ENCODE measurements around the gene RPS6KA1.

Gene RPS6KA1

DNA sequence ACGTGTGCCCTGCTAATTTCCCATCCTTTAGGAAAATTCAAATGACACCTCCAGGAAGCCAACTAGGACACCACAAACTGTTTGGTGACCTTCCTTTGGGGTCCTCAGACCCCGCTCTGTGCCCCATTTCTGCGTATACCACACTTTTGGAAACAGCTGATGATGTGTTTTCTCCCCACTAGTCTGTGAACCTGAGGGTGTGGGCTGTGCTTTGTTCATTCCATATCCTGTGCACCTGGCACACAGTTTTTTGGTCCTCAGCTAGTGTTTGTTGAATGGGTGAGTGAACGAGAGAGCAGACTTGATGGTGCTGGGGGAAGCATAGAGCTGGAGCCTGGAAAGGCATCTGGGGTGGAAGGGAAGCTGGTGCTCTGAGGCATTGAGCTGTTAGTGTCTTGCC lies 48.6 kb downstream of the RPS6KA1 start:
- Mint-ChIP-seq H3K36me3 (ENCODE audit: low read depth) (peaks cover 7% of the 10 kb centered on the region), H3K9me3 (no peaks in the 10 kb centered on the region), H3K27me3 (ENCODE audit: low read depth) (peaks cover 17% of the 10 kb centered on the region)

GRCh38 chr1:26579681-26580111 lies 50.1 kb downstream of the RPS6KA1 start:
- Mint-ChIP-seq H3K4me3 (no peak overlapping the region), H3K4me1 (no peaks in the 10 kb centered on the region), H3K27me3 (ENCODE audit: low read depth) (peaks cover 17% of the 10 kb centered on the region), H3K36me3 (ENCODE audit: low read depth) (peaks cover 2% of the 10 kb centered on the region), H3K27ac (no peak overlapping the region), H3K9me3 (no peaks in the 10 kb centered on the region)
- TF ChIP-seq, protein P1, sequence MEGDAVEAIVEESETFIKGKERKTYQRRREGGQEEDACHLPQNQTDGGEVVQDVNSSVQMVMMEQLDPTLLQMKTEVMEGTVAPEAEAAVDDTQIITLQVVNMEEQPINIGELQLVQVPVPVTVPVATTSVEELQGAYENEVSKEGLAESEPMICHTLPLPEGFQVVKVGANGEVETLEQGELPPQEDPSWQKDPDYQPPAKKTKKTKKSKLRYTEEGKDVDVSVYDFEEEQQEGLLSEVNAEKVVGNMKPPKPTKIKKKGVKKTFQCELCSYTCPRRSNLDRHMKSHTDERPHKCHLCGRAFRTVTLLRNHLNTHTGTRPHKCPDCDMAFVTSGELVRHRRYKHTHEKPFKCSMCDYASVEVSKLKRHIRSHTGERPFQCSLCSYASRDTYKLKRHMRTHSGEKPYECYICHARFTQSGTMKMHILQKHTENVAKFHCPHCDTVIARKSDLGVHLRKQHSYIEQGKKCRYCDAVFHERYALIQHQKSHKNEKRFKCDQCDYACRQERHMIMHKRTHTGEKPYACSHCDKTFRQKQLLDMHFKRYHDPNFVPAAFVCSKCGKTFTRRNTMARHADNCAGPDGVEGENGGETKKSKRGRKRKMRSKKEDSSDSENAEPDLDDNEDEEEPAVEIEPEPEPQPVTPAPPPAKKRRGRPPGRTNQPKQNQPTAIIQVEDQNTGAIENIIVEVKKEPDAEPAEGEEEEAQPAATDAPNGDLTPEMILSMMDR (IDR thresholded peaks at IDR 0.05; ENCODE audit: unreplicated experiment in 3 of 3): no peak

More for the DNA sequence above, 48.6 kb downstream of the RPS6KA1 start:
- H3K4me3 Mint-ChIP-seq: no peak overlapping the region
- TF ChIP-seq, protein P1 (IDR thresholded peaks at IDR 0.05; ENCODE audit: unreplicated experiment in 3 of 3): no peak
- no peaks in the 10 kb centered on the region for H3K4me1 Mint-ChIP-seq
- no peak overlapping the region for H3K27ac Mint-ChIP-seq

DNA sequence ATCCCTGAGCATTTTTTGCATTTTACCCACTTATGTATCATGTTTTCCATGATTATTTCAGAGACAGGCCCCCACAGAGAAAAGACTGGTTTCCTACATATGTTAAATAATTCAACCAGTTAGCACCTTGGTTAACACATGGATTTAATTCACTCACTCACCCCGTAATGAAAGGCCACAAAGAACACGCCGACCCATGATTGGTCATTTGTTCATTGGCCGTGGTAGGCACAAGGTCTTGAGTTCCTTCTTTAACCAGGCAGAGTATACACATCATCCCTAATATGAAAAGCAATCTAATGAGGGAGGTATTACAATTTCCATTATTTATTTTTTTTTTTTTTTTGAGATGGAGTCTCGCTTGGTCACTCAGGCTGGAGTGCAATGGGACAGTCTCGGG lies 50.6 kb downstream of the RPS6KA1 start:
- Mint-ChIP-seq H3K4me1 (no peaks in the 10 kb centered on the region), H3K27me3 (ENCODE audit: low read depth) (peaks cover 17% of the 10 kb centered on the region), H3K36me3 (ENCODE audit: low read depth) (no peaks in the 10 kb centered on the region), H3K27ac (no peak overlapping the region), H3K4me3 (no peak overlapping the region), H3K9me3 (no peaks in the 10 kb centered on the region)
- TF ChIP-seq, protein P1 (IDR thresholded peaks at IDR 0.05; ENCODE audit: unreplicated experiment in 3 of 3): no peak

DNA sequence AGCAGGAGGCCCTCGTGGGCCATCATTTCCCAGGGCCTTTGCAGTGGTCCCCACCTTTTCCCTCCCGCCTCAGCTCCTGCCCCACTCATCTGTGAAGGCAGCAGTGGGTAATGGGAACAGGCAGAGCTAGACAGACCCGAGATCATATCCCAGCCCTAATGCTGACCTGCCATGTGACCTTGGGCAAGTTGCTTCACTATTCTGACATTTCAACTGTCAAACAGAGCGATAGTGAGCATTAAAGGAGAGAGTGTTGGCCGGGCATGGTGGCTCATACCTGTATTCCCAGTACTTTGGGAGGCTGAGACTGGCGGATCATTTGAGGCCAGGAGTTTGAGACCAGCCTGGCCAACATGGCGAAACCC lies 51.7 kb downstream of the RPS6KA1 start:
- H3K4me3 Mint-ChIP-seq: no peak overlapping the region

DNA sequence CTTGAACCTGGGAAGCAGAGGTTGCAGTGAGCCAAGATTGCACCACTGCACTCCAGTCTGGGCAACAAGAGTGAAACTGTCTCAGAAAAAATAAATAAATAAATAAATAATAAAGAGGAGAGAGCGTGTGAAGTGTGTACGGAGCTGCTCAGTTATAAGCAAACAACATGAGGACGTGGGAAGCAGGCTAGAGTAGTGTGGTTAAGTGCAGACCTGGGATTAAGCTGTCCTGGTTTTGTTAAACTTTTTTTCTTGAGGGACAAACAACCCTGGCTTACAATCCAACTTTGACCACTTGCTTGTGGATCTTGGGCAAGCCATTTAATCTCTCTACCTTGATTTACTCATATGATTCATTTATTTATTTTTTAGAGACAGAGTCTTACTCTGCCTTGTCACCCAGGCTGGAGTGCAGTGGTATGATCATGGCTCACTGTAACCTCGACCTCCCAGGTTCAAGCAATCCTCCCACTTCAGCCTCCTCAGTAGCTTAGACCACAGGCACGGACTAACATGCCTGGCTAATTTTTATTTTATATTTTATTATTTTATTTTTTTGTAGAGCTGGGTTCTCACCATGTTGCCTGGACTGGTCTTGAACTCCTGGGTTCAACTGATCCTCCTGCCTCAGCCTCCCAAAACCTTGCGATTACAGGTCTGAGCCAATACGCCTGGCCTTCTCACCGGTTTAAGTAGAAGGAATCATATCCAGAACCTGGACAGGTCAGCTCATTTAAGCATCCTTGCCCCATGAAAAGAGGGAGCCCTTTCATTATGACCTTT lies 52.7 kb downstream of the RPS6KA1 start:
- Mint-ChIP-seq H3K4me3 (no peak overlapping the region), H3K27me3 (ENCODE audit: low read depth) (peaks cover 17% of the 10 kb centered on the region), H3K4me1 (no peaks in the 10 kb centered on the region), H3K27ac (no peak overlapping the region), H3K36me3 (ENCODE audit: low read depth) (no peaks in the 10 kb centered on the region), H3K9me3 (no peaks in the 10 kb centered on the region)
- TF ChIP-seq, protein P1 (IDR thresholded peaks at IDR 0.05; ENCODE audit: unreplicated experiment in 3 of 3): no peak

More for the DNA sequence above, 51.7 kb downstream of the RPS6KA1 start:
- Mint-ChIP-seq H3K4me1 (no peaks in the 10 kb centered on the region), H3K27me3 (ENCODE audit: low read depth) (peaks cover 17% of the 10 kb centered on the region), H3K27ac (no peak overlapping the region), H3K9me3 (no peaks in the 10 kb centered on the region), H3K36me3 (ENCODE audit: low read depth) (no peaks in the 10 kb centered on the region)
- TF ChIP-seq, protein P1 (IDR thresholded peaks at IDR 0.05; ENCODE audit: unreplicated experiment in 3 of 3): no peak
